Large intestine (tissue), 3 donors: ENCODE data around the gene FBXW11. TPM values are rescaled to one million over a fixed set of nuclear protein-coding genes. Genes with fewer than 3 reads are reported as not detected.

Source experiments
- DNase-seq, 2 donors: peaks; one replicate each; pipeline versions ENCODE4 v3.0.0 to v3.0.0-alpha.2; 2013
- H3K27ac ChIP-seq: one replicate; pipeline ENCODE4 v1.5.1; 2013; ENCODE audit warnings: low read length
- H3K27me3 ChIP-seq: 2 replicates; pipeline ENCODE4 v1.6.1; 2013; ENCODE audit warnings: low read length; ENCODE audit not compliant: control insufficient read depth, insufficient read depth
- H3K36me3 ChIP-seq: 2 replicates; pipeline ENCODE4 v1.6.1; 2013; ENCODE audit warnings: low read length; ENCODE audit not compliant: control insufficient read depth, insufficient read depth
- H3K4me1 ChIP-seq: one replicate; pipeline ENCODE4 v1.6.1; 2013; ENCODE audit warnings: low read length; ENCODE audit not compliant: control insufficient read depth, insufficient read depth
- H3K4me3 ChIP-seq: one replicate; pipeline ENCODE4 v1.5.1; 2013; ENCODE audit warnings: low read length
- H3K9me3 ChIP-seq: one replicate; pipeline ENCODE4 v1.6.1; 2013; ENCODE audit warnings: mild to moderate bottlenecking, low read depth, low read length, moderate library complexity; ENCODE audit not compliant: control insufficient read depth
- WGBS: methylation state at CpG from one replicate; pipeline ENCODE4 v1.1.5; 2013; ENCODE audit warnings: low lambda C conversion rate; ENCODE audit not compliant: insufficient coverage; 5-methylcytosine and 5-hydroxymethylcytosine counted together
- polyA plus RNA-seq: library from polyadenylated mRNA; unstranded; fragments of 120-200 nt; gene quantifications from one replicate; pipeline ENCODE4 v1.2.1, GENCODE V29; 2013

FBXW11 gene
- polyA plus RNA-seq, 1 donor, result 40.8 TPM

- no peak overlapping the region for H3K27ac ChIP-seq
- peaks cover 14% of the 10 kb centered on the region for H3K4me1 ChIP-seq
- H3K36me3 ChIP-seq, result no peaks in the 10 kb centered on the region
- WGBS, result 50% methylated on average over 1 of the region's 1 CpG
- H3K4me3 ChIP-seq, result no peak overlapping the region
- DNase-seq, result no peak
- no peaks in the 10 kb centered on the region for H3K27me3 ChIP-seq
- no peaks in the 10 kb centered on the region for H3K9me3 ChIP-seq
Observed at GRCh38 chr5:172003746-172004145, 2.7 kb downstream of the FBXW11 start.

GRCh38 chr5:172002840-172003512 is 3.5 kb downstream of the FBXW11 start:
- DNase-seq, result no peak
- peaks cover 14% of the 10 kb centered on the region for H3K4me1 ChIP-seq
- H3K27ac ChIP-seq, result no peak overlapping the region

GRCh38 chr5:172002310-172002709 is 4.1 kb downstream of the FBXW11 start:
- Histone ChIP-seq H3K4me3 (no peak overlapping the region), H3K9me3 (no peaks in the 10 kb centered on the region), H3K27ac (no peak overlapping the region), H3K36me3 (no peaks in the 10 kb centered on the region), H3K27me3 (no peaks in the 10 kb centered on the region), H3K4me1 (peaks cover 10% of the 10 kb centered on the region)
- WGBS, result 86% methylated on average over 1 of the region's 2 CpGs
- no peak for DNase-seq

More at GRCh38 chr5:172002840-172003512, 3.5 kb downstream of the FBXW11 start:
- 83% methylated on average over 1 of the region's 6 CpGs for WGBS
- Histone ChIP-seq H3K36me3 (no peaks in the 10 kb centered on the region), H3K4me3 (no peak overlapping the region), H3K27me3 (no peaks in the 10 kb centered on the region), H3K9me3 (no peaks in the 10 kb centered on the region)

- Histone ChIP-seq H3K27ac (no peak overlapping the region), H3K4me1 (peaks cover 18% of the 10 kb centered on the region)
- WGBS, result 82% methylated on average over 4 of the region's 5 CpGs
Observed at GRCh38 chr5:171999877-172000276, 6.6 kb downstream of the FBXW11 start.

DNA sequence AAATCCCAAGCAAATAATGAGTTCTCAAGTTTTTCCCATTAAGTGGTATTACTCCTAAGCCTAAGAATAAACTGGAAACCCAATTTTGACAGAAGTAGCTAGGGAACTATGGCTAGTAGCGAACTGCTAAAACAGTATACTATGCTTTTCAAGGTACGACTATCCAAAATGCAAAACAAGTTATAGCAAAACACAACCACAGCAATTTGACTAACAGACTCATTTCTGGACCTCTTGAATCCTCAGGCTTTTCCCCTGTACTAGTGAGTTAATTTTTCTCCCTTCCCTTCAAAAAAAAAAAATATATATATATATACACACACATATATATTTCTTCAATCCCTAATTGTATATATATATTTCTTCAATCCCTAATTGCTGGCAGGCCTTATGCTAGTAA is 7.3 kb downstream of the FBXW11 start:
- H3K9me3 ChIP-seq, result no peaks in the 10 kb centered on the region
- H3K27ac ChIP-seq, result no peak overlapping the region
- no peaks in the 10 kb centered on the region for H3K27me3 ChIP-seq
- H3K36me3 ChIP-seq, result no peaks in the 10 kb centered on the region
- no CpG with 5 or more reads among the region's 2 CpGs for WGBS
- H3K4me3 ChIP-seq, result no peak overlapping the region
- peaks cover 18% of the 10 kb centered on the region for H3K4me1 ChIP-seq
- no peak for DNase-seq

More at GRCh38 chr5:171999877-172000276, 6.6 kb downstream of the FBXW11 start:
- Histone ChIP-seq H3K36me3 (no peaks in the 10 kb centered on the region), H3K9me3 (no peaks in the 10 kb centered on the region), H3K4me3 (no peak overlapping the region), H3K27me3 (no peaks in the 10 kb centered on the region)
- DNase-seq, result no peak

- Histone ChIP-seq H3K27ac (no peak overlapping the region), H3K4me3 (no peak overlapping the region), H3K27me3 (no peaks in the 10 kb centered on the region), H3K36me3 (no peaks in the 10 kb centered on the region), H3K4me1 (peaks cover 8% of the 10 kb centered on the region), H3K9me3 (no peaks in the 10 kb centered on the region)
- no peak for DNase-seq
- 100% methylated on average over 2 of the region's 3 CpGs for WGBS
Observed at GRCh38 chr5:171997011-171997410, 9.4 kb downstream of the FBXW11 start.

GRCh38 chr5:171992813-171993212 is 13.6 kb downstream of the FBXW11 start:
- Histone ChIP-seq H3K27ac (no peak overlapping the region), H3K4me1 (peaks cover 8% of the 10 kb centered on the region), H3K36me3 (no peaks in the 10 kb centered on the region), H3K9me3 (no peaks in the 10 kb centered on the region), H3K4me3 (no peak overlapping the region), H3K27me3 (no peaks in the 10 kb centered on the region)
- no peak for DNase-seq
- WGBS, result no CpG with 5 or more reads among the region's 2 CpGs

GRCh38 chr5:171992305-171992704 is 14.1 kb downstream of the FBXW11 start:
- H3K4me1 ChIP-seq, result peaks cover 8% of the 10 kb centered on the region
- no peaks in the 10 kb centered on the region for H3K27me3 ChIP-seq
- WGBS, result 96% methylated on average over 3 of the region's 3 CpGs
- H3K9me3 ChIP-seq, result no peaks in the 10 kb centered on the region
- DNase-seq, result no peak
- no peak overlapping the region for H3K27ac ChIP-seq
- H3K36me3 ChIP-seq, result no peaks in the 10 kb centered on the region
- H3K4me3 ChIP-seq, result no peak overlapping the region

DNA sequence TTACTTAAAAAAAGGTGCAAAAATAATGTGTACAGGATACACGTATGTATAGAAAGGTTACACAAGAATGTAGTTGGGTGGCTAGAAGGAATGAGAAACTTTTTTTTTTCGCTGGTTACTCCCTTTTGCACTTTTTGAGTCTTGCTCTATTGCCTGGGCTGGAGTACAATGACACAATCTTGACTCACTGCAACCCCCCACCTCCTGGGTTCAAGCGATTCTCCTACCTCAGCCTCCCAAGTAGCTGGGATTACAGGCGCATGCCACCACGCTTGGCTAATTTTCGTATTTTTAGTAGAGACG is 15.8 kb downstream of the FBXW11 start:
- DNase-seq, result no peak
- WGBS, result 100% methylated on average over 1 of the region's 7 CpGs

GRCh38 chr5:171989946-171990712 is 16.3 kb downstream of the FBXW11 start:
- no peak for DNase-seq
- H3K9me3 ChIP-seq, result no peaks in the 10 kb centered on the region
- H3K27ac ChIP-seq, result no peak overlapping the region
- H3K4me3 ChIP-seq, result no peak overlapping the region
- H3K4me1 ChIP-seq, result no peaks in the 10 kb centered on the region
- H3K36me3 ChIP-seq, result no peaks in the 10 kb centered on the region
- H3K27me3 ChIP-seq, result no peaks in the 10 kb centered on the region

More for the DNA sequence above, 15.8 kb downstream of the FBXW11 start:
- Histone ChIP-seq H3K4me1 (no peaks in the 10 kb centered on the region), H3K4me3 (no peak overlapping the region), H3K9me3 (no peaks in the 10 kb centered on the region), H3K27me3 (no peaks in the 10 kb centered on the region), H3K36me3 (no peaks in the 10 kb centered on the region), H3K27ac (no peak overlapping the region)

- no peaks in the 10 kb centered on the region for H3K4me1 ChIP-seq
- no peaks in the 10 kb centered on the region for H3K36me3 ChIP-seq
- no peaks in the 10 kb centered on the region for H3K27me3 ChIP-seq
- no peaks in the 10 kb centered on the region for H3K9me3 ChIP-seq
- no peak overlapping the region for H3K4me3 ChIP-seq
- WGBS, result no CpG with 5 or more reads among the region's 5 CpGs
- DNase-seq, result no peak
- no peak overlapping the region for H3K27ac ChIP-seq
Observed at GRCh38 chr5:171989276-171989675, 17.2 kb downstream of the FBXW11 start.
